PC-9 (cell line): ENCODE measurements around the gene SPEM2. TPM values are rescaled to one million over a fixed set of nuclear protein-coding genes. Genes with fewer than 3 reads are reported as not detected.
A peak's percentile ranks its signal among the peaks of the same experiment; 100 is the strongest.

Experiments used
- BruUV-seq: library from RNA; stranded (reverse); fragments of 400-500 nt; replicated peaks from 2 replicates; lab custom pipeline; 2021; lab: Mats Ljungman, UMichigan
- CTCF ChIA-PET: fragments of 300-600 bp; sonication (Branson Sonifier 250); formaldehyde crosslinking; loops from one replicate; lab custom pipeline; 2022; ENCODE audit warnings: antibody characterized with exemption; lab: Charles Lee
- POLR2A ChIA-PET: fragments of 300-600 bp; sonication (Branson Sonifier 250); formaldehyde crosslinking; loops from one replicate; lab custom pipeline; 2022; ENCODE audit warnings: antibody characterized with exemption; ENCODE audit not compliant: unreplicated experiment; lab: Charles Lee
- DNase-seq, 2 experiments: peaks; one replicate each; pipeline versions ENCODE4 v3.0.0 to v3.0.0-alpha.2; 2015 to 2022; ENCODE audit warnings: mixed read lengths in 1 of 2
- H2AFZ ChIP-seq: fragments of 200-600 bp; sonication (generic); 2 replicates; pipeline ENCODE4 v1.8.1; 2017; ENCODE audit warnings: antibody characterized with exemption
- H3F3A ChIP-seq: fragments of 200-600 bp; sonication (generic); 2 replicates; pipeline ENCODE4 v1.8.1; 2017; ENCODE audit warnings: antibody characterized with exemption, mild to moderate bottlenecking, low read depth; ENCODE audit not compliant: insufficient read depth
- H3K27ac ChIP-seq: fragments of 200-600 bp; sonication (generic); 2 replicates; pipeline ENCODE4 v1.6.1; 2016; ENCODE audit warnings: mixed run types
- H3K27me3 ChIP-seq: fragments of 200-600 bp; sonication (generic); 2 replicates; pipeline ENCODE4 v1.6.1; 2016; ENCODE audit warnings: low read depth, mixed run types; ENCODE audit not compliant: insufficient read depth
- H3K36me3 ChIP-seq: fragments of 200-600 bp; sonication (generic); 2 replicates; pipeline ENCODE4 v1.6.1; 2016; ENCODE audit warnings: low read depth, mixed run types
- H3K4me1 ChIP-seq: fragments of 200-600 bp; sonication (generic); replicated peaks from 2 replicates; pipeline ENCODE4 v1.6.1; 2016; ENCODE audit warnings: mixed run types; ENCODE audit not compliant: insufficient read depth
- H3K4me2 ChIP-seq: fragments of 200-600 bp; sonication (generic); 2 replicates; pipeline ENCODE4 v1.6.1; 2017; ENCODE audit warnings: mixed run types
- H3K4me3 ChIP-seq: fragments of 200-600 bp; sonication (generic); 2 replicates; pipeline ENCODE4 v1.6.1; 2016; ENCODE audit warnings: mixed run types
- H3K79me2 ChIP-seq: fragments of 200-600 bp; sonication (generic); 2 replicates; pipeline ENCODE4 v1.6.1; 2017; ENCODE audit warnings: low read depth, mixed run types
- H3K9me2 ChIP-seq: fragments of 200-600 bp; sonication (generic); 2 replicates; pipeline ENCODE4 v1.8.1; 2017; ENCODE audit warnings: mild to moderate bottlenecking; ENCODE audit not compliant: insufficient read depth
- H3K9me3 ChIP-seq: fragments of 200-600 bp; sonication (generic); 2 replicates; pipeline ENCODE4 v1.8.1; 2016; ENCODE audit warnings: low read depth; ENCODE audit not compliant: insufficient read depth
- H4K20me1 ChIP-seq: fragments of 200-600 bp; sonication (generic); 2 replicates; pipeline ENCODE4 v1.8.1; 2017; ENCODE audit not compliant: insufficient read depth
- CTCF ChIP-seq: fragments of 200-600 bp; sonication (generic); conservative IDR thresholded peaks from 2 replicates; pipeline ENCODE4 v1.6.1; 2017; ENCODE audit warnings: mixed run types, antibody characterized with exemption, mild to moderate bottlenecking, moderate library complexity
- EZH2 ChIP-seq: fragments of 200-600 bp; sonication (generic); IDR thresholded peaks from 2 replicates; pipeline ENCODE4 v1.8.0; 2017; ENCODE audit warnings: antibody characterized with exemption, low read depth
- intact Hi-C: fragments of 100-400 bp; cut with micrococcal nuclease; formaldehyde crosslinking; loops from one replicate; pipeline ENCODE4 v1.10.0; 2022; ENCODE audit not compliant: unreplicated experiment
- total RNA-seq: library from RNA; stranded (reverse); gene quantifications from 2 replicates; pipeline ENCODE4 v1.2.3, GENCODE V29; 2021

The SPEM2 gene
- total RNA-seq, 1 experiment from 2014 or later, result 0.50 TPM

GRCh38 chr17:7380855-7381683, 44.3 kb upstream of the SPEM2 start, which contains the start of gene TNK1:
TSS of gene TNK1 (plus strand) at chr17:7381089. CDS start at chr17:7382927, 1,838 bp downstream.
- no peak for TF ChIP-seq EZH2
- TF ChIP-seq CTCF, result no peak
- 0 out of 2 replicates have a peak within 1 kb of the TSS, but pooled peaks have one; percentile 28 for H3K27ac ChIP-seq
- peak within 1 kb of the TSS; percentile 78 for H3K4me3 ChIP-seq
- no peaks in the 10 kb centered on the region for H3K9me3 ChIP-seq
- 0 out of 2 replicates have a peak, but pooled peaks cover 4% of the 10 kb centered on the region for H3K79me2 ChIP-seq
- no peaks in the 10 kb centered on the region for H4K20me1 ChIP-seq
- H3K4me2 ChIP-seq, result peak within 1 kb of the TSS; percentile 91
- intact Hi-C loops, result loop anchor here (2.0 kb wide), 1 partner anchor 24 kb away; no protein-coding TSS in a partner anchor
- H3K36me3 ChIP-seq, result no peaks in the 10 kb centered on the region
- no TSS peak for BruUV-seq
- no peaks in the 10 kb centered on the region for H3K9me2 ChIP-seq
- H2AFZ ChIP-seq, result peak within 1 kb of the TSS; percentile 81
- DNase-seq, result peak; percentile 59 to 80
- H3F3A ChIP-seq, result no peaks in the 10 kb centered on the region
- H3K4me1 ChIP-seq, result no peaks in the 10 kb centered on the region
- CTCF ChIA-PET, result interaction anchor here (0.5 kb wide), 1 partner anchor 269 kb away, joined by 3 read pairs; no protein-coding TSS in a partner anchor
- POLR2A ChIA-PET, result interaction anchor here (0.5 to 1.1 kb wide), 6 partner anchors 13 to 300 kb away, joined by 3 to 24 read pairs (median 4); partner anchors contain the start of genes PLSCR3, TMEM102 and TMEM256
- H3K27me3 ChIP-seq, result no peaks in the 10 kb centered on the region

- intact Hi-C loops, result no loop called here
- Histone ChIP-seq H3F3A (no peaks in the 10 kb centered on the region), H3K9me3 (no peaks in the 10 kb centered on the region), H3K4me2 (no peak overlapping the region), H3K27me3 (no peaks in the 10 kb centered on the region), H3K4me1 (no peaks in the 10 kb centered on the region), H2AFZ (no peak overlapping the region), H4K20me1 (no peaks in the 10 kb centered on the region), H3K4me3 (no peak overlapping the region), H3K9me2 (no peaks in the 10 kb centered on the region), H3K27ac (no peak overlapping the region), H3K36me3 (no peaks in the 10 kb centered on the region), H3K79me2 (0 out of 2 replicates have a peak, but pooled peaks cover 4% of the 10 kb centered on the region)
- no peak for DNase-seq
- BruUV-seq, result no TSS peak
- CTCF ChIA-PET, result interaction anchor here (0.6 kb wide), 2 partner anchors 25 to 765 kb away, joined by 5 to 6 read pairs; no protein-coding TSS in a partner anchor
- POLR2A ChIA-PET, result interaction anchor here (0.6 kb wide), 1 partner anchor 8 kb away, joined by 5 read pairs; no protein-coding TSS in a partner anchor
- no peak for TF ChIP-seq CTCF
- no peak for TF ChIP-seq EZH2
These were observed 42.5 kb upstream of the SPEM2 start for GRCh38 chr17:7382901-7383300.

GRCh38 chr17:7383371-7383741, 42.1 kb upstream of the SPEM2 start:
- no peaks in the 10 kb centered on the region for H3K9me2 ChIP-seq
- ChIA-PET CTCF (interaction anchor here (0.6 kb wide), 2 partner anchors 25 to 765 kb away, joined by 5 to 6 read pairs; no protein-coding TSS in a partner anchor), POLR2A (no interaction called here)
- 0 out of 2 replicates have a peak, but pooled peaks cover 4% of the 10 kb centered on the region for H3K79me2 ChIP-seq
- no peaks in the 10 kb centered on the region for H3K9me3 ChIP-seq
- no peak overlapping the region for H2AFZ ChIP-seq
- no peaks in the 10 kb centered on the region for H3K36me3 ChIP-seq
- H3K4me3 ChIP-seq, result no peak overlapping the region
- H3K4me1 ChIP-seq, result no peaks in the 10 kb centered on the region
- BruUV-seq, result no TSS peak
- H3K27ac ChIP-seq, result no peak overlapping the region
- no peak overlapping the region for H3K4me2 ChIP-seq
- H3F3A ChIP-seq, result no peaks in the 10 kb centered on the region
- H4K20me1 ChIP-seq, result no peaks in the 10 kb centered on the region
- intact Hi-C loops, result no loop called here
- H3K27me3 ChIP-seq, result no peaks in the 10 kb centered on the region
- TF ChIP-seq CTCF (no peak), EZH2 (no peak)
- no peak for DNase-seq
